ENCODE results near the gene TCF25. TPM values are rescaled to one million over a fixed set of nuclear protein-coding genes. Genes with fewer than 3 reads are reported as not detected.

The TCF25 gene
- polyA plus RNA-seq, 1 donor (not counting 4 experiments of a cell fraction or from before 2014, with no cell fraction given), result 103 TPM

DNA sequence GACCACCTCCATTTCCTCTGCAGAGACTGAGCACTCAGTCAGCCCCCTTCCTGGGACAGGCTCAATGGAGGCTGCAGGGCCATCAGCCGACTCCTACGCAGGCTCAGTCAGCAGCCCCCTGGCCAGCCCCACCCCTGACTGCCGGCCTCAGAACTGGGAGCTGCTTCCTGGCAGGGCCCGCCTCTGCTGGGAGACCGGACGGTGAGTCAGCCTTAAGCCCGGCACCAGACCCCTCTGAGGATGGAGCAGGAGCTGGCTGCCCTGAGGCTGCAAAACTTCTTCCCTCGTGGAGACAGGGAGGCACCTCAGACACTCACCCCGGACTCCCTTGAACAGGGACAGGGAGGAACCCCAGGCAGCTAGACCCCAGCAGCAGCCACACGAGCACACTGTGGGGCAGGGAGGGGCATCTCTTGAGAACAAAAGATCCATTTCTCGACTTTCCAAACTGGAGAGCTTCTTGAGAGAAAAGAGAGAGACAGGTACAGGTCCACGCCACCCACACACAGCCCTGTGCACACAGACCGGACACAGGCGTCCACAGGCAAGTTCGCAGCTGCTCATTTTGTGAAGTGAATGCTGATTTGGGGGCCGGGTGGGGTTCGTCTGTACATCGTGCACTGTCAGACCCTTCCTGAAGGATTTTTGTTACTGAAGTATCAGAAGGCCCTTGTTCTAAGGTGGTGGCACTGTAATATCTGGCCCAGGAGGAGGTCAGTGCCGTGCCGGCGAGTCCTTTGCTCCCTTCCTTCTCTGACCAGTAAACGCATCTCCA lies 48.5 kb downstream of the TCF25 start:
- no peak for TF ChIP-seq EZH2 (IDR thresholded peaks at IDR 0.05; ENCODE audit: low read length)
- TF ChIP-seq, protein P1, sequence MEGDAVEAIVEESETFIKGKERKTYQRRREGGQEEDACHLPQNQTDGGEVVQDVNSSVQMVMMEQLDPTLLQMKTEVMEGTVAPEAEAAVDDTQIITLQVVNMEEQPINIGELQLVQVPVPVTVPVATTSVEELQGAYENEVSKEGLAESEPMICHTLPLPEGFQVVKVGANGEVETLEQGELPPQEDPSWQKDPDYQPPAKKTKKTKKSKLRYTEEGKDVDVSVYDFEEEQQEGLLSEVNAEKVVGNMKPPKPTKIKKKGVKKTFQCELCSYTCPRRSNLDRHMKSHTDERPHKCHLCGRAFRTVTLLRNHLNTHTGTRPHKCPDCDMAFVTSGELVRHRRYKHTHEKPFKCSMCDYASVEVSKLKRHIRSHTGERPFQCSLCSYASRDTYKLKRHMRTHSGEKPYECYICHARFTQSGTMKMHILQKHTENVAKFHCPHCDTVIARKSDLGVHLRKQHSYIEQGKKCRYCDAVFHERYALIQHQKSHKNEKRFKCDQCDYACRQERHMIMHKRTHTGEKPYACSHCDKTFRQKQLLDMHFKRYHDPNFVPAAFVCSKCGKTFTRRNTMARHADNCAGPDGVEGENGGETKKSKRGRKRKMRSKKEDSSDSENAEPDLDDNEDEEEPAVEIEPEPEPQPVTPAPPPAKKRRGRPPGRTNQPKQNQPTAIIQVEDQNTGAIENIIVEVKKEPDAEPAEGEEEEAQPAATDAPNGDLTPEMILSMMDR (optimal IDR thresholded peaks at IDR 0.05 in 1 of 3, IDR thresholded peaks at IDR 0.05 in 1 of 3, conservative IDR thresholded peaks at IDR 0.05 in 1 of 3; ENCODE audit: extremely low read depth in 1 of 3, insufficient read depth in 2 of 3, low read length in 3 of 3), result no peak
- DNase-seq (ENCODE audit: low read depth, low spot score), result peak; percentile 79
- no peaks in the 10 kb centered on the region for H3K36me3 ChIP-seq (ENCODE audit: control insufficient read depth in 2 of 2, extremely low read depth in 1 of 2, insufficient read depth in 2 of 2, low read length in 2 of 2)
- H3K9me3 ChIP-seq (ENCODE audit: control insufficient read depth, low read depth, low read length), result no peaks in the 10 kb centered on the region
- H3K79me2 ChIP-seq (ENCODE audit: control insufficient read depth, insufficient read depth, low read length), result no peaks in the 10 kb centered on the region
- dilution Hi-C loops (cut with MboI; ENCODE audit: extremely low pct_ligation_motif_present, low sequenced_read_pairs), result no loop called here
- H3K27ac ChIP-seq (ENCODE audit: control insufficient read depth, insufficient read depth, low read length), result peak overlapping the region; percentile 85
- peaks cover 36% of the 10 kb centered on the region for H3K4me1 ChIP-seq (ENCODE audit: control insufficient read depth, extremely low read depth, insufficient read depth, low read length)
- peaks cover 5% of the 10 kb centered on the region for H3K27me3 ChIP-seq (ENCODE audit: control insufficient read depth, extremely low read depth, insufficient read depth, low read length)
- no peaks in the 10 kb centered on the region for H4K20me1 ChIP-seq (ENCODE audit: control insufficient read depth, extremely low read depth, insufficient read depth, low read length)
- peak overlapping the region; percentile 81 for H3K9ac ChIP-seq (ENCODE audit: control insufficient read depth, extremely low read depth, insufficient read depth, low read length)
- FAIRE-seq, result peak; percentile 74
- H3K4me2 ChIP-seq (ENCODE audit: control insufficient read depth, extremely low read depth, insufficient read depth, low read depth, low read length), result peak overlapping the region; percentile 96
- peak overlapping the region; percentile 26 for H2AFZ ChIP-seq (ENCODE audit: control insufficient read depth, low read length)
- H3K4me3 ChIP-seq (ENCODE audit: control insufficient read depth in 2 of 3, extremely low read depth in 1 of 3, insufficient read depth in 2 of 3, low read depth in 1 of 3, low read length in 3 of 3), result peak overlapping the region; percentile 56 to 79 (median 77)
- H3K9me1 ChIP-seq (ENCODE audit: control insufficient read depth, extremely low read depth, insufficient read depth, low read length), result no peaks in the 10 kb centered on the region

DNA sequence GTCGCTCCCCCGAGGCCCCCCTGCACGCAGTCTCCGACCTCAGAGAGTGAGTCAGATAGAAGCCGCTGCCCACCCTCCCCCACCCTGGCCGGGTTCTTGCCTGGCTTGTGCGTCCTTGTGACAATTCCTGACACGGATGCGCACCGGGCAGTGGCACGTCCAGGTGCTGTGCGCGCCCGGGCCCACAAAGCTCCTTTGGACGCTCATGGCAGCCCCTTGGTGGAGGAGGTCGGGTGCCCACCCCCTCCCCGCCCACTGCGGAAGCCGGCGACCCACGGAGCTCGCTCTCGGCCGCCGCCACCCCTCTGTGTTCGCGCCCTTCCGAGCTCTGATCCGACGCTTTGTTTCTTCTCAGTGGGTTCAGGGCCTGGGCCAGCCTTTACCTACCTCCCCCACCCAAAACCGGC lies 49.1 kb downstream of the TCF25 start:
- Histone ChIP-seq H3K9me3 (ENCODE audit: control insufficient read depth, low read depth, low read length) (no peaks in the 10 kb centered on the region), H3K27ac (ENCODE audit: control insufficient read depth, insufficient read depth, low read length) (peak overlapping the region; percentile 85), H3K4me1 (ENCODE audit: control insufficient read depth, extremely low read depth, insufficient read depth, low read length) (peaks cover 33% of the 10 kb centered on the region), H3K4me3 (ENCODE audit: control insufficient read depth in 2 of 3, extremely low read depth in 1 of 3, insufficient read depth in 2 of 3, low read depth in 1 of 3, low read length in 3 of 3) (peak overlapping the region; percentile 56 to 79 (median 77)), H3K36me3 (ENCODE audit: control insufficient read depth in 2 of 2, extremely low read depth in 1 of 2, insufficient read depth in 2 of 2, low read length in 2 of 2) (no peaks in the 10 kb centered on the region), H3K4me2 (ENCODE audit: control insufficient read depth, extremely low read depth, insufficient read depth, low read depth, low read length) (peak overlapping the region; percentile 96), H3K27me3 (ENCODE audit: control insufficient read depth, extremely low read depth, insufficient read depth, low read length) (peaks cover 5% of the 10 kb centered on the region), H3K9ac (ENCODE audit: control insufficient read depth, extremely low read depth, insufficient read depth, low read length) (peak overlapping the region; percentile 81), H3K79me2 (ENCODE audit: control insufficient read depth, insufficient read depth, low read length) (no peaks in the 10 kb centered on the region), H3K9me1 (ENCODE audit: control insufficient read depth, extremely low read depth, insufficient read depth, low read length) (no peaks in the 10 kb centered on the region), H2AFZ (ENCODE audit: control insufficient read depth, low read length) (peak overlapping the region; percentile 65), H4K20me1 (ENCODE audit: control insufficient read depth, extremely low read depth, insufficient read depth, low read length) (peaks cover 1% of the 10 kb centered on the region)
- dilution Hi-C loops (cut with MboI; ENCODE audit: extremely low pct_ligation_motif_present, low sequenced_read_pairs), result no loop called here
- TF ChIP-seq EZH2 (IDR thresholded peaks at IDR 0.05; ENCODE audit: low read length), result no peak
- TF ChIP-seq, protein P1 (optimal IDR thresholded peaks at IDR 0.05 in 1 of 3, IDR thresholded peaks at IDR 0.05 in 1 of 3, conservative IDR thresholded peaks at IDR 0.05 in 1 of 3; ENCODE audit: extremely low read depth in 1 of 3, insufficient read depth in 2 of 3, low read length in 3 of 3), result no peak
- DNase-seq (ENCODE audit: low read depth, low spot score), result peak; percentile 64
- no peak for FAIRE-seq
